ENCODE measurements around the gene IMPA2. TPM values are rescaled to one million over a fixed set of nuclear protein-coding genes. Genes with fewer than 3 reads are reported as not detected.
"Not testable (repeated sequence)": the region's sequence is repeated elsewhere in the genome, so short reads cannot be mapped to it uniquely, and the experiment has no call there.

IMPA2 gene
- total and polyA plus RNA-seq, 2 of the 13 experiments (the other 11 are each of a cell fraction or from before 2014, with no cell fraction given): 37.8 to 71.8 TPM

GRCh38 chr18:12039540-12039930 lies 58.2 kb downstream of the IMPA2 start:
- H3K36me3 ChIP-seq (replicated peaks in 1 of 2; ENCODE audit: control insufficient read depth in 1 of 2, insufficient read depth in 2 of 2, low read length in 2 of 2); FAIRE-seq; H3K4me3 ChIP-seq (replicated peaks in 1 of 3; ENCODE audit: insufficient read depth in 1 of 3, low read depth in 2 of 3, low read length in 3 of 3); H3K9me3 ChIP-seq (ENCODE audit: low read length); H3K9ac ChIP-seq (ENCODE audit: insufficient read depth, low read depth, low read length); DNase-seq (ENCODE audit: low spot score); H3K79me2 ChIP-seq (ENCODE audit: insufficient read depth, low read length); H4K20me1 ChIP-seq (ENCODE audit: insufficient read depth, low read length); in situ Hi-C loops (cut with HindIII; ENCODE audit: extremely low pct_ligation_motif_present, low pct_unique_long_range_greater_than_20kb); ATAC-seq; BruUV-seq (replicated peaks); H2AFZ ChIP-seq (ENCODE audit: low read length); H3K27ac ChIP-seq (ENCODE audit: extremely low read length, insufficient read depth, low read length): not testable (repeated sequence)
- TF ChIP-seq ZNF441 (CRISPR knock-in tag; IDR thresholded peaks at IDR 0.05; ENCODE audit: borderline replicate concordance) (peak; percentile 60; the same call in 1 of the 2 replicates), FOSL2 (CRISPR knock-in tag; IDR thresholded peaks at IDR 0.05) (peak; percentile 45), RARA (CRISPR knock-in tag; IDR thresholded peaks at IDR 0.05) (0 out of 2 replicates have a peak, but pooled peaks have one; percentile 9)
- Histone ChIP-seq H3K4me1 (ENCODE audit: insufficient read depth, low read length) (peaks cover 34% of the 10 kb centered on the region), H3K27me3 (ENCODE audit: control insufficient read depth in 1 of 2, insufficient read depth in 2 of 2, low read length in 2 of 2) (peaks cover 0 to 17% of the 10 kb centered on the region in 2 experiments; a peak in 4 of 5 replicates), H3K4me2 (ENCODE audit: low read depth, low read length) (peak overlapping the region; percentile 87; the same call in 1 of the 2 replicates)
- ChIA-PET CTCF (ENCODE audit: low intra/inter-chr PET ratio, low total read pairs) (interaction anchor here (0.9 to 2.4 kb wide), 4 partner anchors 44 to 384 kb away, joined by 3 to 19 read pairs (median 6); no protein-coding TSS in a partner anchor), POLR2A (interaction anchor here (2.1 kb wide), 2 partner anchors 44 to 59 kb away, joined by 14 to 16 read pairs; partner anchors contain the start of gene IMPA2)
- intact Hi-C loops (cut with micrococcal nuclease; ENCODE audit: unreplicated experiment): loop anchor here (1.0 to 2.0 kb wide), 5 partner anchors 44 to 307 kb away; partner anchors contain the start of gene IMPA2
- 7% methylated on average over 6 of the region's 6 CpGs for WGBS (ENCODE audit: low lambda C conversion rate)

- 11% methylated on average over 5 of the region's 5 CpGs for WGBS (ENCODE audit: low lambda C conversion rate)
- H3K9ac ChIP-seq (ENCODE audit: insufficient read depth, low read depth, low read length): no peak overlapping the region
- no peak overlapping the region for H2AFZ ChIP-seq (ENCODE audit: low read length)
- no peak for TF ChIP-seq MYC (CRISPR knock-in tag; IDR thresholded peaks at IDR 0.05; ENCODE audit: borderline replicate concordance)
- TF ChIP-seq ZNF644 (CRISPR knock-in tag; IDR thresholded peaks at IDR 0.05; ENCODE audit: low read depth): no peak
- no peak for TF ChIP-seq PHF8 (CRISPR knock-in tag; IDR thresholded peaks at IDR 0.05)
- TF ChIP-seq DNMT1 (CRISPR knock-in tag; IDR thresholded peaks at IDR 0.05): no peak
- TF ChIP-seq HNRNPL (IDR thresholded peaks at IDR 0.05; ENCODE audit: low read depth, low read length): no peak
- no peak for TF ChIP-seq ZNF143 (CRISPR knock-in tag; IDR thresholded peaks at IDR 0.05)
- POLR2A ChIA-PET: no interaction called here
- H3K9me3 ChIP-seq (ENCODE audit: low read length): no peaks in the 10 kb centered on the region
- intact Hi-C loops (cut with micrococcal nuclease; ENCODE audit: unreplicated experiment) (no loop called here), in situ Hi-C loops (cut with HindIII; ENCODE audit: extremely low pct_ligation_motif_present, low pct_unique_long_range_greater_than_20kb) (loop anchor here (5.0 to 10.0 kb wide), 2 partner anchors 304 to 387 kb away; no protein-coding TSS in a partner anchor)
- ATAC-seq: no peak
- no peak for FAIRE-seq
- H3K27ac ChIP-seq (ENCODE audit: extremely low read length, insufficient read depth, low read length): no peak overlapping the region
- H3K4me2 ChIP-seq (ENCODE audit: low read depth, low read length): no peak overlapping the region
- H3K4me3 ChIP-seq (replicated peaks in 1 of 3; ENCODE audit: insufficient read depth in 1 of 3, low read depth in 2 of 3, low read length in 3 of 3): no peak overlapping the region
- DNase-seq (ENCODE audit: low spot score): no peak
- no peaks in the 10 kb centered on the region for H4K20me1 ChIP-seq (ENCODE audit: insufficient read depth, low read length)
- H3K36me3 ChIP-seq (replicated peaks in 1 of 2; ENCODE audit: control insufficient read depth in 1 of 2, insufficient read depth in 2 of 2, low read length in 2 of 2): no peaks in the 10 kb centered on the region
- no peaks in the 10 kb centered on the region for H3K79me2 ChIP-seq (ENCODE audit: insufficient read depth, low read length)
- CTCF ChIA-PET (ENCODE audit: low intra/inter-chr PET ratio, low total read pairs): no interaction called here
- no TSS peak for BruUV-seq (replicated peaks)
- H3K27me3 ChIP-seq (ENCODE audit: control insufficient read depth in 1 of 2, insufficient read depth in 2 of 2, low read length in 2 of 2): peaks cover 0 to 20% of the 10 kb centered on the region in 2 experiments; a peak in 4 of 5 replicates
- peaks cover 34% of the 10 kb centered on the region for H3K4me1 ChIP-seq (ENCODE audit: insufficient read depth, low read length)
Measured at GRCh38 chr18:12041561-12041960, 60.3 kb downstream of the IMPA2 start.

All from HepG2 (cell line).